GM21390 (cell line): Measurements from ENCODE around the gene COL5A1.

Experiments used
- ATAC-seq: cut with Tn5 transposase; IDR thresholded peaks from one replicate; pipeline ENCODE4 v1.9.1; 2021; ENCODE audit not compliant: unreplicated experiment

The COL5A1 gene

GRCh38 chr9:134781591-134782302 is 140.1 kb downstream of the COL5A1 start:
- no peak for ATAC-seq

DNA sequence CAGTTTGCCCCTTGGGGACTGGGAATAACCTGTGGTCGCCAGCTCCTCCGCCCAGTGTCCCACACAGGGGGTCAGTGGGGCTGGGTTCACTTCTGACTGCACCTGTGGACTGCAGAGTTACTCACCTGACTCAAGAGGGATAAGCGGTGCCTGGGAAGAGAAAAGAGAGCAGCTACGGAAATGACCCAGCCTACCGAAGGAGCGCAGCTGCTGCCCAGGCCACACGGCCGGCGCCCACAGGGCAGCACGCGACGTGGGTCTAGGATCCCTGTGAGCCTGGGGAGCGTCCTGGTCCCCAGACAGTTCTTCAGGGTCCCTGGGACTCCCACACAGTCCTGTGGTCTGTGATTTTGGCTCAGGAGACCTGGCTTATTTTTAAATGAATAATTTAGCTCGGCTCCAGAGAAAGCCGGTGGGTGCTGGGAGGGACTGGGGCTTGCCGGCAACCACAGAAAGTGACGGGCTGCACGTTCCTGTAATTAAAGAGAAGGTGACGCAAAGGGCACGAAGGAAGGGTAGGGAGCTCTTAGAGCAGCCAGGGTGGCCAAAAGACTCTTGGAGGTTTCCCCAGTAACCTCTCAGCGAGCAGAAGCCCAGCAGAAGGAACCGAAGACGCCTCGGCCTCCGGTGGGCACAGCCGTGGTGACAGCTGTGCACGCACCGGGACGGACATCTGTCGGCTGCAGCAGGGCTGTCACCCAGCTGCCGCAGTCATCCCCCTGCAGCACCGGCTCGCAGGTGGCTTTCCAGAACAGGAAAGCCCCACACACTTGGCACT is 141.5 kb downstream of the COL5A1 start:
- ATAC-seq, result no peak

GRCh38 chr9:134783699-134784039 is 142.1 kb downstream of the COL5A1 start:
- no peak for ATAC-seq

GRCh38 chr9:134784577-134785305 is 143.1 kb downstream of the COL5A1 start:
- ATAC-seq, result no peak

GRCh38 chr9:134785325-134786108 is 143.9 kb downstream of the COL5A1 start:
- no peak for ATAC-seq

DNA sequence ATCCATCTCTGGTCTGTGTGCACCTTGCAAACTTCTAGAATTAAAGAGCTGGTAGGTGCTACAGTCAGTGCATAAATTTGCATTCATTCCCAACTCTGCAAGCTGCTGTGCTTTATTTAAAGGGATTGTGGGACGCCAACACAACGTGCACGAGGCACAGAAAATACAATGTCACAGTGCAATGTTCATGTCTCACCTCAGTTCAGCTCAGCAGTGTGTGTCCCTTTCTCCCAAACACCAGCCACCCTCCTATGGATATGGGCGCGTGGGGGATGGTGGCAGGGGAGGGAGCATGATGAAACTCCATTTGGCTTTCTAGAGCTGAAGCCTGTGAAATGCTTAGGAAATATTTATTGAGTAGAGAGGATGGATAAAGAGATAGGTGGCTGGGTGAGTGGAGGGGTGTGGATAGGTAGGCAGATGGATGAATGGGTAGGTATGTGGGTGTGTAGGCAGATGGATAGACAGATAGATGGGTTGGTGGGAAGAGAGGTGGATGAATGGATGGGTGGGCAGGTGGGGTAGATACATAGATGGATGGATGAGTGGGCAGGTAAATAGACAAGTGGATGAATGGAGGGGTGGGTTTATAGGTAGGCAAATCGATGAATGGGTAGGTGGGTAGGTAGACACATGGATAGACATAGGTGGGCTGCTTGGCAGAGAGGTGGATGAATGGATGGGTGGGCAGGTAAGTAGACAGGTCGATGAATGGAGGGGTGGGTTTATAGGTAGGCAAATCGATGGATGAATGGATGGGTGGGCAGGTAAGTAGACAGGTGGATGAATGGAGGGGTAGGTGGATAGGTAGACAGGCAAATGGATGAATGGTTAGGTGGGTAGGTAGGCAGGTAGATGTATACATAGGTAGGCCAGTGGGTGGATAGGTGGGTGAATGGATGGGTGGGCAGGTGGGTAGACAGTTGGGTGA is 146.3 kb downstream of the COL5A1 start:
- no peak for ATAC-seq

- ATAC-seq, result no peak
These were observed 147.6 kb downstream of the COL5A1 start for GRCh38 chr9:134789168-134789567.

GRCh38 chr9:134791009-134791408 is 149.4 kb downstream of the COL5A1 start:
- no peak for ATAC-seq

DNA sequence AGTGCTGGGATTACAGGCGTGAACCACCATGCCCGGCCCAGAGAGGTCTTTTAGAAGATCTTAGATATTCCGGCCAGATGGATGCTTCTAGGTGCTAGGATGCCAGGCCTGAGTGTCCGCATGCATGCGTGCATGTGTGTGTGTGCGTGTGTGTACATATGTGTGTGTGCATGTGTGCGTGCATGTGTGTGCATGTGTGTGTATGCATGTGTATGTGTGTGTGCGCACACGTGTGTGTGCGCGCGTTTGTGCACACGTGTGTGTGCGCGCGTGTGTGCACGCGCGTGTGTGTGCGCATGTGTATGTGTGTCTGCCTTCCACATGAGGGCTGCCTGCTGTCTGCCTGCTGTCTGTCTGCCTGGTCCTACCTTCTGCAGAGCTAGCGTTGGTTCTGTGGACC is 151.0 kb downstream of the COL5A1 start:
- no peak for ATAC-seq

DNA sequence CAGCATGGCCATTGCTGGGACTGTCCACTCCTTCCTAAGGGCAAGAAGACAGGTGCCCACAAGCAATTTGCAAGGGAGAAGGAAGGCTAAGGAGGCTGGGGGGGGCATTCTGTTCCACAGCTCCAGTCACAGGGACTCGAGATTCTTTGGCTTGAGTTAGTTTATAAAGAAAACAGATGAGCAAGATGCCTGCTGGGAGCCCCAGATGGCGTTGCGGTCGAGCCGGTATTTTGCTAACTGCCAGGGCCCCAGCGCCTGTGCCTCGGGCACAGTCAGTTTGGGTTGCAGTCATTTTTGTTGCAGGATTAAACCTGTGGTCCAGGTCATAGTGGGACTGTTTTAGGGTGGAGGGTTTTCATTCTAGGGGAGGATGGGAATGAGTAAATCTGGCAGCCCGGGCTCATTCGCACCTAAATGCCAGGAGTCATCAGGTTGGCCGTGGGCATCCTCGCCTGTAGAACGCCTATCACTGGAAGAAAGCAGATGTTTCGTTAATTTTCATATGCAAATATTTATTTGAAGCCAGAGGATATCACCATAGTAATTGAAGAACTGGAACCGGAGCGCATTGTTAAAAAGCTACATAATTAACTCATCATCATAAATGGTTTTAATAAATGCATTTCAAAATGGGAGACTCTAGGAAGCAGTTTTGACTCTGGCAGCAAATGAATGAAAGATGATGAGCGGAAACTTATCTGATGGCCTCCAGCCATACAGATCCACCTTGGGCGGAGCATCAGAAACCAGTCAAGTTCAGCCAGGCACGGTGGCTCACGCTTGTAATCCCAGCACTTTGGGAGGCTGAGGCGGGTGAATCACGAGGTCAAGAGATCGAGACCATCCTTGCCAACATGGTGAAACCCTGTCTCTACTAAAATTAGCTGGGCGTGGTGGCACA is 151.9 kb downstream of the COL5A1 start:
- ATAC-seq, result no peak

DNA sequence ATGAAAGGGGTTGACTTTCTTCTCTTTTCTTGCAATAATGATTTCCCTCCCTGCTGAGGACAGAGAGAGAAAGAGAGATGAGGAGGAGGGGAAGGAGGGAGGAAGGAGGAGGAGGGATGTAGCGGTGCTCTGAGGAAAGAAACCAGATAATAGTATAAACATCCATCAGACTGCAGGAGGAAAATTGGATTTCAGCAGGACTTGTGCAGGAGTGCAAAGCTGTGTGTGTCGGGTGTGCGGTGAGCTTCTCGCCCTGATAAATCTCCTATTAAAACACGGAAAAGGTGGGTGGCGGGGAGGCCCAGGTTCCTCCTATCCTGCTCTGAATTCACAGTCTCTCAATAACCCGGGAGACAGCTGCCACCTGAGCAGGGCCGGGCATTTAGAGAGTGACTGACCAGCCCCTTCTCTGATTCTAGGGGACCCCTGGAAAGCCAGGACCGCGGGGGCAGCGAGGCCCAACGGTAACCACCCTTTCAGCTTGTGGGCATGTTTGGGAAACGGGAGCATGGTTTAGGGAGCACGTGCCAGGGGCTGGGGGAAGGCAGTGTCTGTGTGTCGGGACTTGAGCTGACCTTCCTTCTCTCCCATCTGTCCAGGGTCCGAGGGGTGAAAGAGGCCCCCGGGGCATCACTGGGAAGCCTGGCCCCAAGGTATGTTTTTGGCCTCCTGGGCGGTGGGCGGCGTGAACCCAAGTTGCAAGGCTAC is 153.2 kb downstream of the COL5A1 start:
- ATAC-seq, result no peak

GRCh38 chr9:134795446-134795845 is 153.8 kb downstream of the COL5A1 start:
- no peak for ATAC-seq

GRCh38 chr9:134796882-134797281 is 155.3 kb downstream of the COL5A1 start:
- ATAC-seq, result no peak

GRCh38 chr9:134800791-134801339 is 159.3 kb downstream of the COL5A1 start:
- ATAC-seq, result no peak

DNA sequence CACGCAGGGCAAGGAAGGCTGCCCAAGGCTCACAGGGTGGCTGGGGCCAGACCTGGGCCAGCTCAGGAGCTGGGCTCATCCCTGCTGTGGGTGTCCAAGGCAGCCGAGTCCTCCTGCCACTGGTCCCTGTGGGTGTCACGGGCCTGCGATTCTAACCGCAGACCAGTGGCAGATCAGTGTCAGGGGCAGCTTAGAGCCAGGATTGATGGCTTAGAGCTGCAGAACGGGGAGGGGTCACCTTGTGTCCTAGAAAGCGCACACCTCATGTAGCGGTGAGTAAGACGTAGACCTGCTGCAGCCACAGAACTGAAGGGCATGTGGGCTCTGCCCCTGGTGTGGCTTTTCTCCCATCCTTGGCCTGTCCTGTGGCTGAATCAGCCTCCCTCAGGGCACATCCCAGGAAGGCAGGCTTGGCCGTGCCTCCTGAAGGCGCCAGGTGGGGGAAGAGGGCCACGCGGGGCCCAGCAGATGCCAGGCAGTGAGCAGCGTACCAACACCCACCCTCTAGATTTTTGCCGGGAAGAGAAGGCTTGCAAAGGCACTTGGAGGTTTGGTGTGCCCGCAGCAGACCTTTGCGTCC is 160.7 kb downstream of the COL5A1 start:
- ATAC-seq, result no peak

DNA sequence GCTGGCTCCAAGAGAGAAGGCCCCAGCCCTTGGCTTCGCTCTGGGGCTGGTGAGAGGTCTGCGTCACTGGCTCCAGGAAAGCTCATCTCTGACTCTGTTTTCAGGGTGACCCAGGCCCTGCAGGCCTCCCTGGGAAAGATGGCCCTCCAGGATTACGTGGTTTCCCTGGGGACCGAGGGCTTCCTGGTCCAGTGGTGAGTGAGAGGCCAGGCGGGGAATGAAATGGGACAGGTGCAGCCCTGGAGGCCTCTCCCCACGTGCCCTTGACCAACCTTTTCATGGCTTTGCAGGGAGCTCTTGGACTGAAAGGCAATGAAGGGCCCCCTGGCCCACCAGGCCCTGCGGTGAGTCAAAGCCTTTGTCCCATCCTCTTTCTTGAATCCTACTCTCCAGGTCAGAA is 163.3 kb downstream of the COL5A1 start:
- ATAC-seq, result no peak

GRCh38 chr9:134807716-134808446 is 166.3 kb downstream of the COL5A1 start:
- no peak for ATAC-seq
